GM12865 (cell line): ENCODE measurements around the gene RPL22L1.

ENCODE experiments used
- DNase-seq: peaks from one replicate; pipeline ENCODE4 v3.0.0; 2010; ENCODE audit warnings: low read depth
- H3K4me3 ChIP-seq: 2 replicates; pipeline ENCODE4 v1.5.1; 2011; ENCODE audit warnings: mild to moderate bottlenecking, low read depth, low read length, control low read depth
- TF ChIP-seq, protein P1 (sequence below): IDR thresholded peaks from 2 replicates; pipeline ENCODE4 v1.5.1; 2011; ENCODE audit warnings: low read length, control low read depth, low read depth, inconsistent platforms; ENCODE audit not compliant: insufficient read depth; ENCODE audit errors: missing control alignments

The RPL22L1 gene

DNA sequence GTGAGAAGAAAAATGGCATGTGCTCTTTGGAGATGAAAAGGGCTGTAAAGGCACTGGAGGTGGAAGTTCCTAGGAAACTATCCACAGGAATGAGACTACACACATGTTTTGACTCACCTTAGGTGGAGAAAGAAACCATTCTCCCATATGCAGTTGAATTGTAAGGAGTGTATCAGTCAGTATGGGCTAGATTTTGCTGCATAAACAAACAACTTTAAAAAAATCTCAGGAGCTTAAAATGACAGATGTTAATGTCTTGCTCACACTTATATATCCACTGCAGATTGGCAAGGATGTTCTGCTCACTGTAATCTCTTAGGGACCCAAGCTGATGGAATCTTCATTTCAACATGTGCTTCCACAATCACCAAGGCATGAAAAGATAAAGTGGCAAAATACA, 25.6 kb downstream of the RPL22L1 start:
- TF ChIP-seq, protein P1, sequence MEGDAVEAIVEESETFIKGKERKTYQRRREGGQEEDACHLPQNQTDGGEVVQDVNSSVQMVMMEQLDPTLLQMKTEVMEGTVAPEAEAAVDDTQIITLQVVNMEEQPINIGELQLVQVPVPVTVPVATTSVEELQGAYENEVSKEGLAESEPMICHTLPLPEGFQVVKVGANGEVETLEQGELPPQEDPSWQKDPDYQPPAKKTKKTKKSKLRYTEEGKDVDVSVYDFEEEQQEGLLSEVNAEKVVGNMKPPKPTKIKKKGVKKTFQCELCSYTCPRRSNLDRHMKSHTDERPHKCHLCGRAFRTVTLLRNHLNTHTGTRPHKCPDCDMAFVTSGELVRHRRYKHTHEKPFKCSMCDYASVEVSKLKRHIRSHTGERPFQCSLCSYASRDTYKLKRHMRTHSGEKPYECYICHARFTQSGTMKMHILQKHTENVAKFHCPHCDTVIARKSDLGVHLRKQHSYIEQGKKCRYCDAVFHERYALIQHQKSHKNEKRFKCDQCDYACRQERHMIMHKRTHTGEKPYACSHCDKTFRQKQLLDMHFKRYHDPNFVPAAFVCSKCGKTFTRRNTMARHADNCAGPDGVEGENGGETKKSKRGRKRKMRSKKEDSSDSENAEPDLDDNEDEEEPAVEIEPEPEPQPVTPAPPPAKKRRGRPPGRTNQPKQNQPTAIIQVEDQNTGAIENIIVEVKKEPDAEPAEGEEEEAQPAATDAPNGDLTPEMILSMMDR: no peak
- H3K4me3 ChIP-seq: no peak overlapping the region
- DNase-seq: no peak

DNA sequence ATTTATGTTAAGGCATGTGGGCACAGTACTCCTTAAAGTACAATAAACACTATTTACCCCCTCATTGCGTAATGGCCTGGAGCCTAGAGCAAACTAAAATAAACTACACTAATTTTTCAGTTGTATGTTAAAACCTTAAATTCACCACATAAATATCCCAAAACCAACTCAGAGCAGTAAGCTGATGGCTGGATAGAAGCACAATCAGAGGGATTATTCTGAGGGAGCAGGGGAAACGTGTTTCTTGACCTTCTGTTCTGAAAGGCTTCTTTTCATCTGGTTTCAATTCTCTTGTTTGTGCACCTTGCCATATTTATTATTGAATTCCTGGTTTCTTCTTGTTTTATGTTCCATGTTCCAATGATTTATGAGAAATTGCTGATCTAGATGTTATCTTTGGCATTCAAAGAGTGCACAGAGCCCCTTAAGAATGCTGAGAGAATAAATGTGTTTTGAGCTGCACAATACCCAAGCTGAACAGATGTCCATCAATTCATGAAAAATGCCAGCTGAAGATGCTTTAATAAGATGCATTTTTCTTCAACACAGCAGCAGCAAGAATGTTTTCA, 29.6 kb downstream of the RPL22L1 start:
- no peak for DNase-seq
- no peak overlapping the region for H3K4me3 ChIP-seq
- TF ChIP-seq, protein P1: no peak

DNA sequence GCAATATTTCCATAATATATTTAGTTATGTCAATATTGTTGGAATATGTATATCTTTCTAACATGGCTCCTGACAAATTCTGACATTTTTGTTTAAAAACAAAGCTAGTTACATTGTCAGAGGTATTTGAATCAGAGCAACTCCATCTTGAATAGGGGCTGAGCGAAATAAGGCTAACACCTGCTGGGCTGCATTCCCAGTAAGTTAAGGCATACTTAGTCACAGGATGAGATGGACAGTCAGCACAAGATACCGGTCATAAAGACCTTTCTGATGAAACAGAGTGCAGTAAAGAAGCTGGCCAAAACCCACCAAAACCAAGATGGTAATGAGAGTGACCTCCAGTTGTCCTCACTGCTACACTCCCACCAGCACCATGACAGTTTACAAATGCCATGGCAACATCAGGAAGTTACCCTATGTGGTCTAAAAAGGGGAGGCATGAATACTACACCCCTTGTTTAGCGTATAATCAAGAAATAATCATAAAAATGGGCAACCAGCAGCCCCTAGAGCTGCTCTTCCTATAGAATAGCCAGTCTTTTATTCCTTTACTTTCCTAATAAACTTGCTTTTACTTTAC, 30.4 kb downstream of the RPL22L1 start:
- H3K4me3 ChIP-seq: no peak overlapping the region
- DNase-seq: no peak
- TF ChIP-seq, protein P1: no peak

DNA sequence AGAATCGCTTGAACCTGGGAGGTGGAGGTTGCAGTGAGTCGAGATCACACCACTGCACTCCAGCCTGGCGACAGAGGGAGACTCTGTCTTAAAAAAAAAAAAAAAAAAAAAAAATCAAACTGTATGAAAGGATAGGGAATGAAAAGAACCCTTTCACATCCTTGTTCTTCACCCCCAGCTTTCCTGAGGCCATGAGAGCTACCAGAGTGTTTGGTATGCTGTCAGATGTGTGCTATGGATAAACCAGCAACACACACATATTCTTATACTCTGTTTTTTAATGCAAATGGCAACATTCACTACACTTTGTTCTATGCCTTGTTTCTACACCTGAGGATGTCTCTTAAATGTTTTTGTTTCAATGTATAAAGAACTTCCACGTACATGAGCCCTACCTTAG, 33.5 kb downstream of the RPL22L1 start:
- H3K4me3 ChIP-seq: no peak overlapping the region
- DNase-seq: no peak
- TF ChIP-seq, protein P1: no peak

DNA sequence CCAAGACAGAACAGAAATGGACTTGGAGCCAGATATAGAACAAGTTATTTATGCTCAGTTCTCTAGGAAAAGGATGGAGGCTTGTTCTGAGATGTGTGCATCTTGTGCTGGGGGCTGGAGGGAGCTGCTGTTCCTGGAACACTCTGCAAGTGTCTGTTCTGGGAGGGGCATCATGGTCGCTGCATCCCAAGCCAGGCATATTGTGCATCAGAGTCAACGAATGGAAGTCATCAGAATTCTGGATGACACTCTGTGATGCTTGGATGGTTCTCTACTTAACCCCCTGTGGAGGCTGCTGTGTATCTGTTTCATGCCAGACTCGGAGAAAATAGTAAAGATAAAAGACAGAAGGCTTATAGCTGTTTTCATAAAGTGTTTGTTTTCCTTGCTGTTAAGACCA, 34.7 kb downstream of the RPL22L1 start:
- no peak for DNase-seq
- TF ChIP-seq, protein P1: no peak
- no peak overlapping the region for H3K4me3 ChIP-seq

DNA sequence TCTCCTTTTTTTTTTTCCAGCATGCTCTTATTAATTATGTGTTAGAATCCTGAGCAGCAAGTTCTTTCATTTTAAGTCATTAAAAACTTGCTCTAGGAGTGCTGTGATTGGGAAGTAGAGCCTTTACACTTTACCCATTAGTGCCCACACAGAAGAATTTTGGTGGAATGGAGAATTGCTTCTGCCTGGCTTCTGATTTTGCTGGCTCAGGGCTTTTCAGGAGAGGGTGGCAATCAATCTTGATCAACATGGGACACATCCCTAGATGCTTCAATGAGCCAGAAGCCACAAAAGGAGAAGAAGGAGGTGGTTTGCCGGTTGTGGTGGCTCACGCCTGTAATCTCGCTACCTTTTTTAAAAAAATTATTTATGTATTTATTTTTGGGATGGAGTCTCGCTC, 39.4 kb downstream of the RPL22L1 start:
- TF ChIP-seq, protein P1: no peak
- H3K4me3 ChIP-seq: no peak overlapping the region

More for the DNA sequence above, 39.4 kb downstream of the RPL22L1 start:
- DNase-seq: no peak
